GM18517 (cell line): Measurements from ENCODE around the gene CCDC81.

Experiments used
- ATAC-seq: cut with Tn5 transposase; IDR thresholded peaks from one replicate; pipeline ENCODE4 v1.9.1; 2021; ENCODE audit warnings: mild to moderate bottlenecking, moderate library complexity; ENCODE audit not compliant: unreplicated experiment

The CCDC81 gene

DNA sequence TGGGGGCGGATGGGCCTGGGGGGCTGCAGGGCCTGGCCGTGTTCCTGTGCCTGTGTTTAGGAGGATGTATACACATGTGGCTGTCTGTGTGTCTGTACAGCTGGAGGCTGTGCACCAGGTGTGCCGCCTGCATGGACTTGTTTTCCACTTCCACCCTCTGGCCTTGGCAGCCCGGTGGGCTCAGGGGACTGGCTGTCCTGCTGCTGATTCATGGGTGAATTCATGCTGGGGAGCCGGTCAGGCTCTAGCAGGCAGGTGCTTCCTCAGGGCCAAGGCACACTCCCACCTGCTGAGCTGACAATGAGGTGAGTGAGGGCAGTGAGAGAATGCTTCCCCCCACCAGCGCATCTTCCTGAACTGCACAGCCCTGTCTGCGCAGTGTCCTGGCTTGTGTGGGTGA, 88.4 kb downstream of the CCDC81 start:
- no peak for ATAC-seq

GRCh38 chr11:86463955-86464354, 89.3 kb downstream of the CCDC81 start:
- ATAC-seq = no peak

GRCh38 chr11:86464509-86465221, 90.0 kb downstream of the CCDC81 start:
- no peak for ATAC-seq

- no peak for ATAC-seq
Measured at GRCh38 chr11:86468169-86468568, 93.5 kb downstream of the CCDC81 start.

GRCh38 chr11:86469491-86470388, 95.1 kb downstream of the CCDC81 start:
- ATAC-seq = no peak
